Measurements from ENCODE around the gene PWP1.

GRCh38 chr12:107718606-107719005, 33.0 kb downstream of the PWP1 start:
- TF ChIP-seq, protein P1, sequence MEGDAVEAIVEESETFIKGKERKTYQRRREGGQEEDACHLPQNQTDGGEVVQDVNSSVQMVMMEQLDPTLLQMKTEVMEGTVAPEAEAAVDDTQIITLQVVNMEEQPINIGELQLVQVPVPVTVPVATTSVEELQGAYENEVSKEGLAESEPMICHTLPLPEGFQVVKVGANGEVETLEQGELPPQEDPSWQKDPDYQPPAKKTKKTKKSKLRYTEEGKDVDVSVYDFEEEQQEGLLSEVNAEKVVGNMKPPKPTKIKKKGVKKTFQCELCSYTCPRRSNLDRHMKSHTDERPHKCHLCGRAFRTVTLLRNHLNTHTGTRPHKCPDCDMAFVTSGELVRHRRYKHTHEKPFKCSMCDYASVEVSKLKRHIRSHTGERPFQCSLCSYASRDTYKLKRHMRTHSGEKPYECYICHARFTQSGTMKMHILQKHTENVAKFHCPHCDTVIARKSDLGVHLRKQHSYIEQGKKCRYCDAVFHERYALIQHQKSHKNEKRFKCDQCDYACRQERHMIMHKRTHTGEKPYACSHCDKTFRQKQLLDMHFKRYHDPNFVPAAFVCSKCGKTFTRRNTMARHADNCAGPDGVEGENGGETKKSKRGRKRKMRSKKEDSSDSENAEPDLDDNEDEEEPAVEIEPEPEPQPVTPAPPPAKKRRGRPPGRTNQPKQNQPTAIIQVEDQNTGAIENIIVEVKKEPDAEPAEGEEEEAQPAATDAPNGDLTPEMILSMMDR (IDR thresholded peaks at IDR 0.05) = no peak
- no peak for TF ChIP-seq POLR2A (IDR thresholded peaks at IDR 0.05)
